Calu3 (cell line): ENCODE data around the gene CTIF. TPM values are rescaled to one million over a fixed set of nuclear protein-coding genes. Genes with fewer than 3 reads are reported as not detected.

Experiments
- BruUV-seq: library from RNA; stranded (reverse); fragments of 400-500 nt; replicated peaks from 2 replicates; lab custom pipeline; 2021; lab: Mats Ljungman, UMichigan
- CTCF ChIA-PET: fragments of 300-600 bp; sonication (Branson Sonifier 250); formaldehyde crosslinking; loops from one replicate; lab custom pipeline; 2022; ENCODE audit warnings: antibody characterized with exemption; lab: Charles Lee
- DNase-seq: peaks from one replicate; pipeline ENCODE4 v3.0.0; 2022
- H3K27ac Mint-ChIP-seq: one replicate; pipeline ENCODE4 v1.8.0; 2022; ENCODE audit warnings: mixed read lengths; ENCODE audit not compliant: unreplicated experiment
- H3K27me3 Mint-ChIP-seq: one replicate; pipeline ENCODE4 v1.8.0; 2022; ENCODE audit warnings: mixed read lengths; ENCODE audit not compliant: unreplicated experiment
- H3K36me3 Mint-ChIP-seq: one replicate; pipeline ENCODE4 v1.8.0; 2022; ENCODE audit warnings: mild to moderate bottlenecking, moderate library complexity, mixed read lengths; ENCODE audit not compliant: insufficient read depth, unreplicated experiment
- H3K4me1 Mint-ChIP-seq: one replicate; pipeline ENCODE4 v1.8.0; 2022; ENCODE audit warnings: mild to moderate bottlenecking, low read depth, mixed read lengths; ENCODE audit not compliant: unreplicated experiment
- H3K4me3 Mint-ChIP-seq: one replicate; pipeline ENCODE4 v1.8.0; 2022; ENCODE audit warnings: mild to moderate bottlenecking, low read depth, moderate library complexity, mixed read lengths; ENCODE audit not compliant: unreplicated experiment
- H3K9me3 Mint-ChIP-seq: one replicate; pipeline ENCODE4 v1.8.0; 2022; ENCODE audit warnings: low read depth, mixed read lengths; ENCODE audit not compliant: unreplicated experiment
- intact Hi-C: fragments of 100-400 bp; cut with micrococcal nuclease; formaldehyde crosslinking; loops from one replicate; pipeline ENCODE4 v1.10.0; 2022; ENCODE audit not compliant: unreplicated experiment
- total RNA-seq: library from RNA; stranded (reverse); gene quantifications from 2 replicates; pipeline ENCODE4 v1.2.3, GENCODE V29; 2022
- TF ChIP-seq, protein P1 (sequence below): fragments of 200-600 bp; IDR thresholded peaks from one replicate; pipeline ENCODE4 v1.8.0; 2022; ENCODE audit warnings: antibody characterized with exemption; ENCODE audit not compliant: unreplicated experiment

CTIF gene
- total RNA-seq, 1 experiment from 2014 or later: 40.8 TPM

DNA sequence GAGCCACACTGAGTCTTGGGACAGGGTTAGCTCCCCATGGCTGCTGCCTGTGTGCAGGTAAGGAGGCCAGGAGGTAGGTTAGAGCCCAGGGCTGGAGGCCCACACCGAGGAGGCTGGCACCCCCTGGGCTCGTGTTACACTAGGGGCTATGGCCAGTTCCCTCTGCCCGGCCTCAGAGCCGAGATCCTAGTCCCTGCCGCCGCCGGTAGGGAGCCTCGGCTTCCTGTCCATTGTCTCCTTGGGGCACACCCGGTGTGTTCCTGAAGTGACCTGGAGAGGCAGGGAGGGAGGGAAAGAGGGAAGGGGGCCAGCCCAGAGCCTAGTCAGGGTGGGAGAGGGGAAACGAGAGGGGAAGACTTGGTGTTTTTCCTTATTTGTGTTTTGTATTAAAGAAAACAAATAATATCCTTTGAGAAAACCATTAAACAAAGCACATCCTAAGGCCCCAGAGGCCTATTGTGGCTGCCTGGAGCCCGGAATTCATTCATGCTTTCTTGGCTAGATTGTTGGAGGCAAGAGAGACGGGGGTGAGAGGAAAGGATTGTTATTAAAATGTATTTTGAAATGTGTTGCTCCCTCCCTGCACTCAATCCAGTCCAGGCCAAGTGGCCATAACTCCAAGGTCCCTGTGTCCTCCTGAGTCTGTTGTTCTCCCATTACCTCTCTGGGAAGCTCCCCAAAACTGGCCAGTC lies 170.7 kb downstream of the CTIF start:
- H3K4me1 Mint-ChIP-seq: no peaks in the 10 kb centered on the region
- H3K27ac Mint-ChIP-seq: no peak overlapping the region
- BruUV-seq: no TSS peak
- intact Hi-C loops: no loop called here
- no peak for DNase-seq
- no peaks in the 10 kb centered on the region for H3K27me3 Mint-ChIP-seq
- CTCF ChIA-PET: no interaction called here
- TF ChIP-seq, protein P1, sequence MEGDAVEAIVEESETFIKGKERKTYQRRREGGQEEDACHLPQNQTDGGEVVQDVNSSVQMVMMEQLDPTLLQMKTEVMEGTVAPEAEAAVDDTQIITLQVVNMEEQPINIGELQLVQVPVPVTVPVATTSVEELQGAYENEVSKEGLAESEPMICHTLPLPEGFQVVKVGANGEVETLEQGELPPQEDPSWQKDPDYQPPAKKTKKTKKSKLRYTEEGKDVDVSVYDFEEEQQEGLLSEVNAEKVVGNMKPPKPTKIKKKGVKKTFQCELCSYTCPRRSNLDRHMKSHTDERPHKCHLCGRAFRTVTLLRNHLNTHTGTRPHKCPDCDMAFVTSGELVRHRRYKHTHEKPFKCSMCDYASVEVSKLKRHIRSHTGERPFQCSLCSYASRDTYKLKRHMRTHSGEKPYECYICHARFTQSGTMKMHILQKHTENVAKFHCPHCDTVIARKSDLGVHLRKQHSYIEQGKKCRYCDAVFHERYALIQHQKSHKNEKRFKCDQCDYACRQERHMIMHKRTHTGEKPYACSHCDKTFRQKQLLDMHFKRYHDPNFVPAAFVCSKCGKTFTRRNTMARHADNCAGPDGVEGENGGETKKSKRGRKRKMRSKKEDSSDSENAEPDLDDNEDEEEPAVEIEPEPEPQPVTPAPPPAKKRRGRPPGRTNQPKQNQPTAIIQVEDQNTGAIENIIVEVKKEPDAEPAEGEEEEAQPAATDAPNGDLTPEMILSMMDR: no peak
- H3K36me3 Mint-ChIP-seq: no peaks in the 10 kb centered on the region
- H3K9me3 Mint-ChIP-seq: no peaks in the 10 kb centered on the region
- no peak overlapping the region for H3K4me3 Mint-ChIP-seq

- no peaks in the 10 kb centered on the region for H3K36me3 Mint-ChIP-seq
- intact Hi-C loops: no loop called here
- no peak overlapping the region for H3K27ac Mint-ChIP-seq
- H3K4me1 Mint-ChIP-seq: no peaks in the 10 kb centered on the region
- BruUV-seq: no TSS peak
- TF ChIP-seq, protein P1: peak; percentile 31
- no peaks in the 10 kb centered on the region for H3K27me3 Mint-ChIP-seq
- no peaks in the 10 kb centered on the region for H3K9me3 Mint-ChIP-seq
- peak; percentile 27 for DNase-seq
- CTCF ChIA-PET: interaction anchor here (0.6 to 1.2 kb wide), 2 partner anchors 330 to 527 kb away, joined by 3 to 9 read pairs; no protein-coding TSS in a partner anchor
- H3K4me3 Mint-ChIP-seq: no peak overlapping the region
Measured at GRCh38 chr18:48711651-48712486, 173.0 kb downstream of the CTIF start.

- H3K27ac Mint-ChIP-seq: no peak overlapping the region
- CTCF ChIA-PET: no interaction called here
Measured at GRCh38 chr18:48713309-48713708, 174.5 kb downstream of the CTIF start.

DNA sequence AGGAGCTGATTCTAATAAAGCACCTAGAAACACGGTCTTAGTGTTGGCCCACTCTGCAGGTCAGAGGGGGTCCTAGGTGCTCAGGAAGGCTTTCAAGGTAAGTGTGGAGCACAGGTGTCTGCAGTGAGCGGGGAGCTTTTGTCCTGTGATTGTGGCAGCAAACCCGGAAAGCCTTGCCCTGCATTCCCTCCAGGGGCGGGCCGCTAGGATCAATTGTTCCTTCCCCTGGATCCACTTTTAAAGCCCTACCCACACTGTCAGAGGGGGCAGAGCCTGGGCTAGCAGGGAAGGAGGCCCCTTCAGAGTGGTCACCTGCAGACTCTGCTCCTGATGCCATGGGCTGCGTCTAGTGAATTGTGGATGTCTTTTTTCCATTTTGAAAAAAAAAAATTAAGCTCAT lies 176.0 kb downstream of the CTIF start:
- H3K36me3 Mint-ChIP-seq: no peaks in the 10 kb centered on the region
- no peaks in the 10 kb centered on the region for H3K9me3 Mint-ChIP-seq
- no peak overlapping the region for H3K4me3 Mint-ChIP-seq
- TF ChIP-seq, protein P1: no peak
- BruUV-seq: no TSS peak
- peak; percentile 10 for DNase-seq
- CTCF ChIA-PET: interaction anchor here (1.0 kb wide), 1 partner anchor 23 kb away, joined by 3 read pairs; no protein-coding TSS in a partner anchor
- intact Hi-C loops: no loop called here
- no peaks in the 10 kb centered on the region for H3K27me3 Mint-ChIP-seq
- H3K27ac Mint-ChIP-seq: no peak overlapping the region
- H3K4me1 Mint-ChIP-seq: no peaks in the 10 kb centered on the region

More at GRCh38 chr18:48713309-48713708, 174.5 kb downstream of the CTIF start:
- Mint-ChIP-seq H3K4me1 (no peaks in the 10 kb centered on the region), H3K4me3 (no peak overlapping the region), H3K9me3 (no peaks in the 10 kb centered on the region), H3K27me3 (no peaks in the 10 kb centered on the region), H3K36me3 (no peaks in the 10 kb centered on the region)
- BruUV-seq: no TSS peak
- TF ChIP-seq, protein P1: no peak
- intact Hi-C loops: no loop called here
- DNase-seq: no peak
